K562 (cell line): ENCODE measurements around the gene TRIO. TPM values are rescaled to one million over a fixed set of nuclear protein-coding genes. Genes with fewer than 3 reads are reported as not detected.

Experiments used
- EHMT2 ChIP-seq: fragments of 450-650 bp; IDR thresholded peaks from 2 replicates; pipeline ENCODE4 v1.6.1; 2018; ENCODE audit warnings: antibody characterized with exemption
- ETV5 ChIP-seq: sonication (generic); formaldehyde crosslinking; IDR thresholded peaks from 2 replicates; pipeline ENCODE4 v1.4.0; 2020; ENCODE audit warnings: low read depth, mild to moderate bottlenecking, missing genetic modification reagents
- MAFF ChIP-seq: IDR thresholded peaks from 2 replicates; pipeline ENCODE4 v1.6.1; 2012; ENCODE audit warnings: low read length, improper control_type of control experiment
- WHSC1 ChIP-seq: IDR thresholded peaks from one replicate; pipeline ENCODE4 v1.6.1; 2012; ENCODE audit warnings: low read length, control low read depth, inconsistent platforms
- ZNF133 ChIP-seq: fragments of 250-450 bp; sonication (Bioruptor Pico); IDR thresholded peaks from 2 replicates; pipeline ENCODE4 v1.4.0; 2020; ENCODE audit warnings: mild to moderate bottlenecking
- ZNF408 ChIP-seq: fragments of 250-450 bp; sonication (Bioruptor Pico); IDR thresholded peaks from 2 replicates; pipeline ENCODE4 v1.4.0; 2020; ENCODE audit warnings: low read depth, mild to moderate bottlenecking, moderate library complexity
- polyA plus RNA-seq, 8 experiments: library from polyadenylated mRNA; depleted of rRNA in 4 of 8; stranded (reverse) in 5 of 8; unstranded in 3 of 8; fragments of >200 nt; fragmentation: Nextera tagmentation in 2 of 8; fragmentation: Illumina TruSeq in 1 of 8; extraction: Ambion mirVana in 2 of 8; extraction: Trizol in 1 of 8; gene quantifications; 2 replicates each; pipeline versions ENCODE4 v1.2.1 to v1.2.3, GENCODE V29; 2011 to 2014; ENCODE audit warnings: inconsistent platforms in 1 of 8, missing spikeins in 1 of 8
- total RNA-seq, 7 experiments: library from RNA; depleted of rRNA in 6 of 7; stranded (reverse); fragments of >200 nt in 6 of 7; fragmentation: Illumina TruSeq in 2 of 7; extraction: Trizol in 2 of 7; gene quantifications; 2 replicates each; pipeline versions ENCODE4 v1.2.1 to v1.2.3, GENCODE V29; 2011 to 2021; ENCODE audit warnings: low replicate concordance in 1 of 7
- TF ChIP-seq, protein P1 (sequence below): fragments of 250-450 bp; sonication (Bioruptor Pico); IDR thresholded peaks from 2 replicates; pipeline ENCODE4 v1.5.0; 2022; ENCODE audit warnings: mild to moderate bottlenecking
- TF ChIP-seq, protein P2 (sequence below), 2 experiments: fragments of 150-350 bp in 1 of 2; IDR thresholded peaks; 2 replicates each; pipeline ENCODE4 v1.6.1; 2012 to 2016; ENCODE audit warnings: low read depth in 2 of 2, low read length in 2 of 2, mild to moderate bottlenecking in 1 of 2, moderate library complexity in 1 of 2

The TRIO gene
- total and polyA plus RNA-seq, 9 of the 15 experiments (the other 6 are each of a cell fraction or from before 2014, with no cell fraction given), result 0.24 to 5.0 (median 1.1) TPM

DNA sequence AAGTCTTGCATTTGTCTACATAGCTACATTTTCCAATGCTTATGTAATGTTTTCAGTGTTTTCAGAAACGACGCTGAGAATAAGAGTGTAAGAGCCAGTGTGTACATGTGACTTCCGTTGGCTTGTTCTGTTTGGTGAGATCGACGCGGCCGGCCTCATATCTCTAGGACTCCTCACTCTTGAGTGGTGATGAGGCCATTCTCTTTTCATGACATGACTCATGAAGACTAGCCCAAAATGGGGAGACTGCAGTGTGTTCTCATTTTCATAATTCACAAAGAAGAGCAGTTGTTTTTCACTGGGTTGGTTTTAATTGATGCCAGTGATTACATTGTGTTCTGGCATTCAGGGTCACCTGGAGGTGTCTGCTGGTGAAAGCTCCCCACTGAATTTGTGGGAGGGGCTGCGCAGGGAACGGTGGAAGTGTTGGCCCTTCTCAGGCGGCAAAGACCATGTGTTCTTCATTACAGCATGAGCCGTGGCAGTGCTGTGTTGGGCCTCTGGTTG is 306.9 kb downstream of the TRIO start (continued):
- TF ChIP-seq, protein P1, sequence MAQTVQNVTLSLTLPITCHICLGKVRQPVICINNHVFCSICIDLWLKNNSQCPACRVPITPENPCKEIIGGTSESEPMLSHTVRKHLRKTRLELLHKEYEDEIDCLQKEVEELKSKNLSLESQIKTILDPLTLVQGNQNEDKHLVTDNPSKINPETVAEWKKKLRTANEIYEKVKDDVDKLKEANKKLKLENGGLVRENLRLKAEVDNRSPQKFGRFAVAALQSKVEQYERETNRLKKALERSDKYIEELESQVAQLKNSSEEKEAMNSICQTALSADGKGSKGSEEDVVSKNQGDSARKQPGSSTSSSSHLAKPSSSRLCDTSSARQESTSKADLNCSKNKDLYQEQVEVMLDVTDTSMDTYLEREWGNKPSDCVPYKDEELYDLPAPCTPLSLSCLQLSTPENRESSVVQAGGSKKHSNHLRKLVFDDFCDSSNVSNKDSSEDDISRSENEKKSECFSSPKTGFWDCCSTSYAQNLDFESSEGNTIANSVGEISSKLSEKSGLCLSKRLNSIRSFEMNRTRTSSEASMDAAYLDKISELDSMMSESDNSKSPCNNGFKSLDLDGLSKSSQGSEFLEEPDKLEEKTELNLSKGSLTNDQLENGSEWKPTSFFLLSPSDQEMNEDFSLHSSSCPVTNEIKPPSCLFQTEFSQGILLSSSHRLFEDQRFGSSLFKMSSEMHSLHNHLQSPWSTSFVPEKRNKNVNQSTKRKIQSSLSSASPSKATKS (CRISPR knock-in tag), result no peak
- TF ChIP-seq WHSC1 (no peak), ETV5 (no peak), MAFF (no peak), EHMT2 (peak; percentile 39; the same call in 1 of the 2 replicates), ZNF408 (CRISPR knock-in tag) (no peak), ZNF133 (no peak)
- TF ChIP-seq, protein P2, sequence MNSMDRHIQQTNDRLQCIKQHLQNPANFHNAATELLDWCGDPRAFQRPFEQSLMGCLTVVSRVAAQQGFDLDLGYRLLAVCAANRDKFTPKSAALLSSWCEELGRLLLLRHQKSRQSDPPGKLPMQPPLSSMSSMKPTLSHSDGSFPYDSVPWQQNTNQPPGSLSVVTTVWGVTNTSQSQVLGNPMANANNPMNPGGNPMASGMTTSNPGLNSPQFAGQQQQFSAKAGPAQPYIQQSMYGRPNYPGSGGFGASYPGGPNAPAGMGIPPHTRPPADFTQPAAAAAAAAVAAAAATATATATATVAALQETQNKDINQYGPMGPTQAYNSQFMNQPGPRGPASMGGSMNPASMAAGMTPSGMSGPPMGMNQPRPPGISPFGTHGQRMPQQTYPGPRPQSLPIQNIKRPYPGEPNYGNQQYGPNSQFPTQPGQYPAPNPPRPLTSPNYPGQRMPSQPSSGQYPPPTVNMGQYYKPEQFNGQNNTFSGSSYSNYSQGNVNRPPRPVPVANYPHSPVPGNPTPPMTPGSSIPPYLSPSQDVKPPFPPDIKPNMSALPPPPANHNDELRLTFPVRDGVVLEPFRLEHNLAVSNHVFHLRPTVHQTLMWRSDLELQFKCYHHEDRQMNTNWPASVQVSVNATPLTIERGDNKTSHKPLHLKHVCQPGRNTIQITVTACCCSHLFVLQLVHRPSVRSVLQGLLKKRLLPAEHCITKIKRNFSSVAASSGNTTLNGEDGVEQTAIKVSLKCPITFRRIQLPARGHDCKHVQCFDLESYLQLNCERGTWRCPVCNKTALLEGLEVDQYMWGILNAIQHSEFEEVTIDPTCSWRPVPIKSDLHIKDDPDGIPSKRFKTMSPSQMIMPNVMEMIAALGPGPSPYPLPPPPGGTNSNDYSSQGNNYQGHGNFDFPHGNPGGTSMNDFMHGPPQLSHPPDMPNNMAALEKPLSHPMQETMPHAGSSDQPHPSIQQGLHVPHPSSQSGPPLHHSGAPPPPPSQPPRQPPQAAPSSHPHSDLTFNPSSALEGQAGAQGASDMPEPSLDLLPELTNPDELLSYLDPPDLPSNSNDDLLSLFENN (IDR thresholded peaks at IDR 0.05; ENCODE audit: low read depth in 2 of 2, low read length in 2 of 2), result no peak
- TF ChIP-seq, all 486 proteins: peak for 2
